GM12878 (cell line): ENCODE results near the gene KCNH5.

Experiments
- EGR1 ChIP-seq, 2 experiments: IDR thresholded peaks; 1 replicate in 1 of 2; 2 replicates in 1 of 2; pipeline ENCODE4 v1.6.1; 2011 to 2012; ENCODE audit warnings: low read depth in 2 of 2, low read length in 2 of 2, borderline replicate concordance in 1 of 2, mild to moderate bottlenecking in 1 of 2, moderate library complexity in 1 of 2
- TAF1 ChIP-seq: IDR thresholded peaks from 2 replicates; pipeline ENCODE4 v1.6.1; 2011; ENCODE audit warnings: mild to moderate bottlenecking, low read depth, low read length, borderline replicate concordance
- USF2 ChIP-seq: IDR thresholded peaks from 2 replicates; pipeline ENCODE4 v1.6.1; 2011; ENCODE audit warnings: low read depth, low read length, improper control_type of control experiment, borderline replicate concordance
- TF ChIP-seq, protein P1 (sequence below): IDR thresholded peaks from 2 replicates; pipeline ENCODE4 v1.6.1; 2011; ENCODE audit warnings: borderline replicate concordance, low read depth, mild to moderate bottlenecking, moderate library complexity, low read length; ENCODE audit not compliant: insufficient read depth, poor library complexity, severe bottlenecking

GRCh38 chr14:62897771-62898170 is 147.5 kb downstream of the KCNH5 start:
- TF ChIP-seq, protein P1, sequence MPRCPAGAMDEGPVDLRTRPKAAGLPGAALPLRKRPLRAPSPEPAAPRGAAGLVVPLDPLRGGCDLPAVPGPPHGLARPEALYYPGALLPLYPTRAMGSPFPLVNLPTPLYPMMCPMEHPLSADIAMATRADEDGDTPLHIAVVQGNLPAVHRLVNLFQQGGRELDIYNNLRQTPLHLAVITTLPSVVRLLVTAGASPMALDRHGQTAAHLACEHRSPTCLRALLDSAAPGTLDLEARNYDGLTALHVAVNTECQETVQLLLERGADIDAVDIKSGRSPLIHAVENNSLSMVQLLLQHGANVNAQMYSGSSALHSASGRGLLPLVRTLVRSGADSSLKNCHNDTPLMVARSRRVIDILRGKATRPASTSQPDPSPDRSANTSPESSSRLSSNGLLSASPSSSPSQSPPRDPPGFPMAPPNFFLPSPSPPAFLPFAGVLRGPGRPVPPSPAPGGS, result no peak
- TF ChIP-seq EGR1 (IDR thresholded peaks at IDR 0.05; ENCODE audit: borderline replicate concordance in 1 of 2, low read depth in 2 of 2, low read length in 2 of 2) (no peak), USF2 (no peak), TAF1 (no peak)
